SK-N-SH (cell line): ENCODE measurements around the gene LAMC2.

ENCODE experiments used
- CTCF ChIP-seq: fragments of 200-600 bp; sonication (generic); IDR thresholded peaks from 2 replicates; pipeline ENCODE4 v1.6.1; 2017; ENCODE audit warnings: antibody characterized with exemption, mild to moderate bottlenecking, moderate library complexity
- FOXM1 ChIP-seq: IDR thresholded peaks from 2 replicates; pipeline ENCODE4 v1.4.0; 2012; ENCODE audit warnings: low read depth, mild to moderate bottlenecking
- NFIC ChIP-seq: IDR thresholded peaks from 2 replicates; pipeline ENCODE4 v1.4.0; 2012; ENCODE audit warnings: borderline replicate concordance
- ZBTB33 ChIP-seq: IDR thresholded peaks from 2 replicates; pipeline ENCODE4 v1.4.0; 2012; ENCODE audit warnings: low read depth, borderline replicate concordance

- TF ChIP-seq ZBTB33: no peak
- no peak for TF ChIP-seq CTCF
- TF ChIP-seq NFIC: no peak
- TF ChIP-seq FOXM1: no peak
Observed at GRCh38 chr1:183140633-183141032, 45.4 kb upstream of the LAMC2 start.
